OCI-M2 (cell line): ENCODE results near the gene INPP5D.

Experiments
- DNase-seq: peaks from one replicate; lab custom pipeline; 2025; ENCODE audit not compliant: unreplicated experiment; lab: John Stamatoyannopoulos, UW

The INPP5D gene

GRCh38 chr2:233233618-233234230 lies 173.6 kb downstream of the INPP5D start:
- DNase-seq = no peak

DNA sequence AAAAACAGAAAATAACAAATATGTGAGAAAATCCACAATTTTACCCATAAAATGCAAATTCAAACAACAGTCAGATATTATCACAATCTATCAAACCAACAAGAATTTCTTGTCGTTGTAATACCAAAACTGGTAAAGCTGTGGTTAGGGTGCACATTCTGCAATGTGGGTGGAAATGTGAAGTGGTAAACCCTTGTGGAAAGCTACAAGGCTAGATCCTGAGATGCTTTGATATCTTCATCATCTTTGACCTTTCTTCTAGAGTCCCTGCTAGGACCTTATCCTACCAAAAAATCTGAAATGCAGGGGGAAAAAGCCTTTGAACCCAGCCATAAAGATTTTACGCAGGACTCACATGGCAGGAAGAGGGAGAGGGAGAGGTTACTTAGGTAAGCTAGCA lies 174.1 kb downstream of the INPP5D start:
- no peak for DNase-seq

- no peak for DNase-seq
These were observed 174.9 kb downstream of the INPP5D start for GRCh38 chr2:233234996-233235395.

DNA sequence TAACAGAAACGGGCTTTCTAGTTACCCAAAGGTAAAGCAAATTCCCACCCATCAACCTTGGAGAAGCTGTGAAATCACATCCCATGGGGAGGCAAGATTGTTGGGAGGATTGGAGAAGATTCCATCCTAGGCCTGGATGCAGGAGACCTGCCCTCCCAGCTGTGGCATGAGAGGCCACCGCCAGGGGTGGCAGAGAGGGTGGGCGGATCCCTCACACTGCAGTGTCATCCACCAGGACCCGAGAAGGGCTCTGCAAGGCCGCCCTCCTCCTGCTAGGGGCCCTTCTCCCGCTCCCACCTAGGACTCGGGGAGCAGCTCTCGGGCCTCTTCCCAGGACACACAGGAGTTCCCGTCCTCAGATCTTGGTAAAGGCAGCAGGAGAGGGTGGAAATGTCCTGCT lies 175.8 kb downstream of the INPP5D start:
- DNase-seq = no peak

GRCh38 chr2:233236820-233237589 lies 176.9 kb downstream of the INPP5D start:
- DNase-seq = no peak

DNA sequence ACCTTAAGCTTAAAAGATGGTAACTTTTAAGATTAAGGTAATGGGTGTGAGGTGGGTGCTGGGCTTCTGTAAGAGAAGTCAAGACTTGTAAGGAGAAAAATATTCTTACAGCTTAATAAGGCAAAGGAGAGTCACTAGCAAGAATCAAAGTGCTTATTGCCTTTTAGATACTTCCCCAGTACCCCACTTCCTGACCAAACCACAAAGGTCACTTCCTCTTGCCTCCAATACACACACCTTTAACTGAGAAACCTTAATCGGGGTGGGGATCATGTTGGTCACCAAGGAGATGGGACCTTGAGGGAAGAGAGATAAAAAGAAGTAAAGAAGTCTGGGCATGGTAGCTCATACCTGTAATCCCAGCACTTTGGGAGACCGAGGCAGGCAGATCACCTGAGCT lies 180.8 kb downstream of the INPP5D start:
- DNase-seq = no peak

- no peak for DNase-seq
These were observed 181.7 kb downstream of the INPP5D start for GRCh38 chr2:233241803-233242202.

DNA sequence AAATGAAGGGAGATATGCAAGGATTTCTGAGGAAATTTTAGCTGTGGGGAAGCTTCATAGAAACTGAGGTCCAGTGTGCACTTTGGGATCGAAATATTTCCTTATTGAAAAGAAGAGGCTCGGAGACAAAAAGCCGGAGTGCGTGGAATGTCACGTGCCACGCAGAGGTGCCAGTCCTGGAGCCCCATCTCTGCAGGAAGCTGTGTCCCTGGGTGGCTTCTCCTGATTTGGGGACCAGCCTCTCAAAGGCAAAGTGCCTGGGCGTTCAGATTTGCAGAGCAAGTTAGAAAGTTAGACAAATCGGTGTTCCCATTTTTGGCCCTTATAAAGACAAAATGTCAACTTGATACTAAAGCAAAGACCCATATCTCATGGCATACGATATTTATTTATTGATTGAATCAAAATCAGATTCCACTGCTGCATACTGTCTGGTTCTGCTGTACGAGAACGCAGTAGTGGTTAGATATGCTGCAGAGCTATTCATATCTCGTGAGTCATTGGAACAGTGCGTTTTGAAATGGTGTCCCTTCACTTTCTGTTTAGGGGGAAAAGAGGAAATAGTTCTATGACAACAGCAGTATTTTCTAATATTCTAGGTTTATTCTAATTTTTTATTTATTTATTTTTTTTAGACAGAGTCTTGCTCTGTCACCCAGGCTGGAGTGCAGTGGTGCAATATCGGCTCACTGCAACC lies 182.2 kb downstream of the INPP5D start:
- no peak for DNase-seq

DNA sequence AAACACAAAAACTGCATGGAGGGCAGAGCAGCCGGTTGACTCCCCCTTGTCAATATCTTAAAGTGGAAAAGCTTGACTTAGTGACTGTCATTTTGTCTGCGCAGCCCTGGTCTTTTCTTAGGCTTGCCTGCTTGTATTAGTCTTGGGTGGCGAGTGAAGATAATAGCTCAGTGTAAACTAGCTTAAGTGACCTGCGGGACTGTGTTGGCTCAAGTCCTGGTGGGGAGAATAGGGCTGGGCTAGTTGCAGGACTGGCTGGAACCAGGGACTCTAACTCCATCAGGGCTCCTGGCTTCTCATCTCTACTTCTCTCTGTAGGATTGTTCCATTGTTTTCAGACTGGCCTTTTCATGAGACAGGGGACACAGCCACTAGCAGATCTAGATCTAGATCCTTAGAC lies 183.2 kb downstream of the INPP5D start:
- DNase-seq = no peak

GRCh38 chr2:233244818-233245217 lies 184.7 kb downstream of the INPP5D start:
- no peak for DNase-seq

- DNase-seq = no peak
These were observed 185.3 kb downstream of the INPP5D start for GRCh38 chr2:233245406-233245805.

- no peak for DNase-seq
These were observed 187.0 kb downstream of the INPP5D start for GRCh38 chr2:233247116-233247515.

DNA sequence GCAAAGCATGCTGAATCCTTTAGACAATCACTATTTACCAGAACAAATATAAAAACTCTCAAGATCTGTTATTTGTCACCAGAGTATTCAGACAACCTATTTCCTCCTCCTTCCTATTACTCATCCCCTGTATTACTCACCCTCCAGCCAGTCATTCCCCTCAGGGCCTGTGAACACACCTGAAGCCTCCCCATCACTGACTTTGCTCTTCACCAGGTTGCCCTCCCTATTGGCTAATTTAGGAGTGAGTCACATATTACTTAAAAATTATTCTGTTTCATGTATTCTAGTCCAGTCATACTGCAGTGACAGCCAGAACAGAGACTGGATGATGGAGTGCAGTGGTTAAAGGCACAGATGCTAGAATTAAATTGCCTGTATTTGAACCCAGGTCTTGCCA lies 187.6 kb downstream of the INPP5D start:
- DNase-seq = no peak

- DNase-seq = no peak
These were observed 188.9 kb downstream of the INPP5D start for GRCh38 chr2:233248999-233249398.

DNA sequence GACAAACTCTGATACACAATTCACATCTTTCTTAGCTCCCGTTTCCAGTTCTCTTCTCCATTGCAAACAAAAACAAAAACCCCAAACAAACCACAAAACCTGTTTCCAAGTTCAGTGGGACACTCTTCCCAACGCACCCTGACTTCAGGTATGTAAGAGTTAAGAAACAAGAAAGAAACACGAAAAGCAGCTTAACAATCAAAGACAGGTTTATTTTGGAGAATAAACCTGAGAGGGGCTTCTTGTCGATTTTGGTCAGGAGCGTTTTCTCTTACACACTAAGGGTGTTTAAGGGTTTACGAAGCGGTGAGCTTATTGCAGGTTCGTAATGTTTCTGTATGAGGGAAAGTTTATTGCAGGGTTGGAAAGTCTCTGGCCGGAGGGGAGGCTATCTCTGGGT lies 190.4 kb downstream of the INPP5D start:
- DNase-seq = no peak

- no peak for DNase-seq
These were observed 190.8 kb downstream of the INPP5D start for GRCh38 chr2:233250985-233251305.

GRCh38 chr2:233251306-233252116 lies 191.4 kb downstream of the INPP5D start, which contains the start of gene ATG16L1:
TSS of gene ATG16L1 (plus strand) at chr2:233251673. CDS start at chr2:233251828, 155 bp downstream.
- peak; percentile 73 for DNase-seq

DNA sequence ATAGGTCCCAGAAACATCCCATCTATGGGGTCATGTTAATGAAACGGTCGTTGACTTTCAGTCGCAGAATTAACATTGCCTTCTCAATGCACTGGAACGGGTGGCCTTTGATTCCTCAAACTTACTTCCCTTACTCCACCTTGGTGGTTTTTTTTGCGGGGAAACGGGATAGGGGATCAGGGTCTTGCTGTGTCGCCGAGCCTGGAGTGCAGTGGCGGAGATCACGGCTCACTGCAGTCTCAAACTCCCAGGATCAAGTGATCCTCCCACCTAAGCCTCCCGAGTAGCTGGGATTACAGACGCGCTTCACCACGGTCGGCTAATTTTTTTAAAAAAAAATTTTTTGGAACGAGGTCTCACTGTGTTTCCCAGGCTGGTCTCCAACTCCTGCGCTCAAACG lies 192.1 kb downstream of the INPP5D start:
- DNase-seq = no peak

GRCh38 chr2:233255151-233255550 lies 195.0 kb downstream of the INPP5D start:
- no peak for DNase-seq

DNA sequence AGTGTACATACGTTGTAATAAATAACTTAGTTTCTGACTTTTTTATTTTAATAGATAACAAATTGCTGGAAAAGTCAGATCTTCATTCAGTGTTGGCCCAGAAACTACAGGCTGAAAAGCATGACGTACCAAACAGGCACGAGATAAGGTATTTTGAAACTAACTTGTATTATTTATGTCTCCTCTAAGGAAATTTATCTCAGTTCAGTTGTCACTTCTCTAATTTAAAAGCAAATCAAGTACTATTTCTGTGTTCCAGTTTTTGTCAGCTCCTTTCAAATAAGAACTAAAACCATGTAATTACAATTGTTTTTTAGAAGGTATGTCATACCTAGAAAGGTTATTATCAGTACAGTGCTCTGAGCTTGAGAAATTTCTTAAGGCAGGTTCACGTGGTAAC lies 195.9 kb downstream of the INPP5D start:
- no peak for DNase-seq
